ENCODE results near the gene PEX16.
"Not testable (repeated sequence)": the region's sequence is repeated elsewhere in the genome, so short reads cannot be mapped to it uniquely, and the experiment has no call there.

Gene PEX16

GRCh38 chr11:45918962-45919675 is 1.4 kb upstream of the PEX16 start:
- in situ Hi-C loops (cut with HindIII; ENCODE audit: low sequenced_read_pairs): no loop called here

- in situ Hi-C loops (cut with HindIII; ENCODE audit: low sequenced_read_pairs): no loop called here
Measured at GRCh38 chr11:45918331-45918941, 759 bp upstream of the PEX16 start.

GRCh38 chr11:45917286-45917622 is 423 bp downstream of the PEX16 start:
- in situ Hi-C loops (cut with HindIII; ENCODE audit: low sequenced_read_pairs): no loop called here

GRCh38 chr11:45915446-45915845 is 2.2 kb downstream of the PEX16 start:
- in situ Hi-C loops (cut with HindIII; ENCODE audit: low sequenced_read_pairs): no loop called here

- in situ Hi-C loops (cut with HindIII; ENCODE audit: low sequenced_read_pairs): no loop called here
Measured at GRCh38 chr11:45913942-45914635, 3.6 kb downstream of the PEX16 start.

- in situ Hi-C loops (cut with HindIII; ENCODE audit: low sequenced_read_pairs): no loop called here
Measured at GRCh38 chr11:45913514-45913913, 4.2 kb downstream of the PEX16 start.

- in situ Hi-C loops (cut with HindIII; ENCODE audit: low sequenced_read_pairs): no loop called here
Measured at GRCh38 chr11:45910623-45911022, 7.1 kb downstream of the PEX16 start.

- in situ Hi-C loops (cut with HindIII; ENCODE audit: low sequenced_read_pairs): no loop called here
Measured at GRCh38 chr11:45909594-45910475, 7.8 kb downstream of the PEX16 start.

GRCh38 chr11:45907911-45908370 is 9.7 kb downstream of the PEX16 start:
- in situ Hi-C loops (cut with HindIII; ENCODE audit: low sequenced_read_pairs): no loop called here

GRCh38 chr11:45906965-45907611 is 10.6 kb downstream of the PEX16 start, which contains the start of gene FREY1:
FREY1 (minus strand) TSS chr11:45907271; CDS start chr11:45907245, 26 bp downstream.
- in situ Hi-C loops (cut with HindIII; ENCODE audit: low sequenced_read_pairs): no loop called here

GRCh38 chr11:45906096-45906682 is 11.5 kb downstream of the PEX16 start:
- in situ Hi-C loops (cut with HindIII; ENCODE audit: low sequenced_read_pairs): no loop called here

- in situ Hi-C loops (cut with HindIII; ENCODE audit: low sequenced_read_pairs): not testable (repeated sequence)
Measured at GRCh38 chr11:45905576-45905975, 12.1 kb downstream of the PEX16 start.

- in situ Hi-C loops (cut with HindIII; ENCODE audit: low sequenced_read_pairs): no loop called here
Measured at GRCh38 chr11:45905095-45905494, 12.6 kb downstream of the PEX16 start.

- in situ Hi-C loops (cut with HindIII; ENCODE audit: low sequenced_read_pairs): no loop called here
Measured at GRCh38 chr11:45904309-45904915, 13.3 kb downstream of the PEX16 start.

- in situ Hi-C loops (cut with HindIII; ENCODE audit: low sequenced_read_pairs): no loop called here
Measured at GRCh38 chr11:45902452-45903380, 15.0 kb downstream of the PEX16 start.

GRCh38 chr11:45901626-45902025 is 16.1 kb downstream of the PEX16 start:
- in situ Hi-C loops (cut with HindIII; ENCODE audit: low sequenced_read_pairs): no loop called here

- in situ Hi-C loops (cut with HindIII; ENCODE audit: low sequenced_read_pairs): no loop called here
Measured at GRCh38 chr11:45900916-45901617, 16.6 kb downstream of the PEX16 start.
